Measurements from ENCODE around the gene LPP.

DNA sequence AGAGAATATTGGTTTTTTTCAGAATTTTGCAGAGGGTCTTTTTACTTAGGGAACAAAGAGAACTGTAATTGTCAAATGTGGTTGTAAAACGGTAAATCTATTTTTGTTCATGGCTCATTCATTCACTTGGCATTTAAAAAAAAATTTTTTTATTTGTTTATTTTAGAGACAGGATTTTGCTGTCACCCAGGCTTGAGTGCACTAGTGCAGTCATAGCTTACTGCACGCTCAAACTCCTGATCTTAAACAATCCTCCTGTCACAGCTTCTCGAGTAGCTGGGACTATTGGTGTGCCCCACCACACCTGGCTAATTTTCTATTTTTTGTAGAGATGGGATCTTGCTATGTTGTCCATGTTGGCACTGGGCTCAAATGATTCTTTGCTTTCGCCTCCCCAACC, 301.8 kb downstream of the LPP start:
- TF ChIP-seq ATF7 (IDR thresholded peaks at IDR 0.05; ENCODE audit: low read depth) = no peak
- TF ChIP-seq CTCF (IDR thresholded peaks at IDR 0.05 in 2 of 3, conservative IDR thresholded peaks at IDR 0.05 in 1 of 3; ENCODE audit: control insufficient read depth in 2 of 3, extremely low read depth in 1 of 3, insufficient read depth in 1 of 3, low read depth in 3 of 3, low read length in 3 of 3) = no peak
- TF ChIP-seq, protein P1, sequence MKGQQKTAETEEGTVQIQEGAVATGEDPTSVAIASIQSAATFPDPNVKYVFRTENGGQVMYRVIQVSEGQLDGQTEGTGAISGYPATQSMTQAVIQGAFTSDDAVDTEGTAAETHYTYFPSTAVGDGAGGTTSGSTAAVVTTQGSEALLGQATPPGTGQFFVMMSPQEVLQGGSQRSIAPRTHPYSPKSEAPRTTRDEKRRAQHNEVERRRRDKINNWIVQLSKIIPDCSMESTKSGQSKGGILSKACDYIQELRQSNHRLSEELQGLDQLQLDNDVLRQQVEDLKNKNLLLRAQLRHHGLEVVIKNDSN (IDR thresholded peaks at IDR 0.05; ENCODE audit: borderline replicate concordance, extremely low read length, insufficient read depth, low read depth, low read length) = no peak
- TF ChIP-seq, protein P2, sequence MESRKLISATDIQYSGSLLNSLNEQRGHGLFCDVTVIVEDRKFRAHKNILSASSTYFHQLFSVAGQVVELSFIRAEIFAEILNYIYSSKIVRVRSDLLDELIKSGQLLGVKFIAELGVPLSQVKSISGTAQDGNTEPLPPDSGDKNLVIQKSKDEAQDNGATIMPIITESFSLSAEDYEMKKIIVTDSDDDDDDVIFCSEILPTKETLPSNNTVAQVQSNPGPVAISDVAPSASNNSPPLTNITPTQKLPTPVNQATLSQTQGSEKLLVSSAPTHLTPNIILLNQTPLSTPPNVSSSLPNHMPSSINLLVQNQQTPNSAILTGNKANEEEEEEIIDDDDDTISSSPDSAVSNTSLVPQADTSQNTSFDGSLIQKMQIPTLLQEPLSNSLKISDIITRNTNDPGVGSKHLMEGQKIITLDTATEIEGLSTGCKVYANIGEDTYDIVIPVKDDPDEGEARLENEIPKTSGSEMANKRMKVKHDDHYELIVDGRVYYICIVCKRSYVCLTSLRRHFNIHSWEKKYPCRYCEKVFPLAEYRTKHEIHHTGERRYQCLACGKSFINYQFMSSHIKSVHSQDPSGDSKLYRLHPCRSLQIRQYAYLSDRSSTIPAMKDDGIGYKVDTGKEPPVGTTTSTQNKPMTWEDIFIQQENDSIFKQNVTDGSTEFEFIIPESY (IDR thresholded peaks at IDR 0.05) = no peak
- no peak for TF ChIP-seq SIX5 (IDR thresholded peaks at IDR 0.05; ENCODE audit: low read depth, low read length, severe bottlenecking)
- no peak for TF ChIP-seq JUND (IDR thresholded peaks at IDR 0.05; ENCODE audit: low read depth, low read length)
- no peak for TF ChIP-seq HDAC2 (IDR thresholded peaks at IDR 0.05)
- TF ChIP-seq POLR2AphosphoS5 (IDR thresholded peaks at IDR 0.05; ENCODE audit: low read length) = no peak
- TF ChIP-seq, protein P3, sequence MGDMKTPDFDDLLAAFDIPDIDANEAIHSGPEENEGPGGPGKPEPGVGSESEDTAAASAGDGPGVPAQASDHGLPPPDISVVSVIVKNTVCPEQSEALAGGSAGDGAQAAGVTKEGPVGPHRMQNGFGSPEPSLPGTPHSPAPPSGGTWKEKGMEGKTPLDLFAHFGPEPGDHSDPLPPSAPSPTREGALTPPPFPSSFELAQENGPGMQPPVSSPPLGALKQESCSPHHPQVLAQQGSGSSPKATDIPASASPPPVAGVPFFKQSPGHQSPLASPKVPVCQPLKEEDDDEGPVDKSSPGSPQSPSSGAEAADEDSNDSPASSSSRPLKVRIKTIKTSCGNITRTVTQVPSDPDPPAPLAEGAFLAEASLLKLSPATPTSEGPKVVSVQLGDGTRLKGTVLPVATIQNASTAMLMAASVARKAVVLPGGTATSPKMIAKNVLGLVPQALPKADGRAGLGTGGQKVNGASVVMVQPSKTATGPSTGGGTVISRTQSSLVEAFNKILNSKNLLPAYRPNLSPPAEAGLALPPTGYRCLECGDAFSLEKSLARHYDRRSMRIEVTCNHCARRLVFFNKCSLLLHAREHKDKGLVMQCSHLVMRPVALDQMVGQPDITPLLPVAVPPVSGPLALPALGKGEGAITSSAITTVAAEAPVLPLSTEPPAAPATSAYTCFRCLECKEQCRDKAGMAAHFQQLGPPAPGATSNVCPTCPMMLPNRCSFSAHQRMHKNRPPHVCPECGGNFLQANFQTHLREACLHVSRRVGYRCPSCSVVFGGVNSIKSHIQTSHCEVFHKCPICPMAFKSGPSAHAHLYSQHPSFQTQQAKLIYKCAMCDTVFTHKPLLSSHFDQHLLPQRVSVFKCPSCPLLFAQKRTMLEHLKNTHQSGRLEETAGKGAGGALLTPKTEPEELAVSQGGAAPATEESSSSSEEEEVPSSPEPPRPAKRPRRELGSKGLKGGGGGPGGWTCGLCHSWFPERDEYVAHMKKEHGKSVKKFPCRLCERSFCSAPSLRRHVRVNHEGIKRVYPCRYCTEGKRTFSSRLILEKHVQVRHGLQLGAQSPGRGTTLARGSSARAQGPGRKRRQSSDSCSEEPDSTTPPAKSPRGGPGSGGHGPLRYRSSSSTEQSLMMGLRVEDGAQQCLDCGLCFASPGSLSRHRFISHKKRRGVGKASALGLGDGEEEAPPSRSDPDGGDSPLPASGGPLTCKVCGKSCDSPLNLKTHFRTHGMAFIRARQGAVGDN (IDR thresholded peaks at IDR 0.05) = no peak
- TF ChIP-seq RELA (IDR thresholded peaks at IDR 0.05; ENCODE audit: borderline replicate concordance, partially characterized antibody) = no peak
- no peak for TF ChIP-seq POLR2AphosphoS2 (IDR thresholded peaks at IDR 0.05; ENCODE audit: low read depth, low read length)
- TF ChIP-seq SRF (IDR thresholded peaks at IDR 0.05; ENCODE audit: low read depth in 2 of 2, low read length in 2 of 2) = no peak
- TF ChIP-seq EGR1 (IDR thresholded peaks at IDR 0.05; ENCODE audit: borderline replicate concordance in 1 of 2, low read depth in 2 of 2, low read length in 2 of 2) = no peak
- no peak for TF ChIP-seq CREB1 (IDR thresholded peaks at IDR 0.05; ENCODE audit: low read depth)

Data from GM12878 (cell line).